ENCODE measurements around the gene RTP3. TPM values are rescaled to one million over a fixed set of nuclear protein-coding genes. Genes with fewer than 3 reads are reported as not detected.
"Not testable (repeated sequence)": the region's sequence is repeated elsewhere in the genome, so short reads cannot be mapped to it uniquely, and the experiment has no call there.

RTP3 gene
- total RNA-seq, 4 donors from 2014 or later: not detected

- peak overlapping the region; percentile 54 to 78 (median 76) for H3K27ac ChIP-seq
- no peaks in the 10 kb centered on the region for H3K27me3 ChIP-seq
- WGBS, 2 donors: 87 to 89% methylated on average over 5 of the region's 5 CpGs
- H3K36me3 ChIP-seq: no peaks in the 10 kb centered on the region
- intact Hi-C loops (cut with DNase I): no loop called here
- H3K9me3 ChIP-seq: no peaks in the 10 kb centered on the region
- no peak overlapping the region for H3K4me3 ChIP-seq (replicated peaks in 1 of 3)
- TF ChIP-seq POLR2A (IDR thresholded peaks at IDR 0.05) (no peak), CTCF (IDR thresholded peaks at IDR 0.05) (no peak)
- peak; percentile 41 to 46 for DNase-seq
- peaks cover 8 to 25% of the 10 kb centered on the region in 2 donors for H3K4me1 ChIP-seq
These were observed 45.0 kb downstream of the RTP3 start for GRCh38 chr3:46542801-46543201.

GRCh38 chr3:46544771-46545503, 47.2 kb downstream of the RTP3 start:
- intact Hi-C loops (cut with DNase I): no loop called here
- Histone ChIP-seq H3K36me3 (peaks cover 0 to 4% of the 10 kb centered on the region in 2 donors), H3K9me3 (no peaks in the 10 kb centered on the region), H3K4me1 (peaks cover 5 to 18% of the 10 kb centered on the region in 2 donors), H3K4me3 (replicated peaks in 1 of 3) (no peak overlapping the region), H3K27ac (no peak overlapping the region), H3K27me3 (no peaks in the 10 kb centered on the region)
- no peak for DNase-seq
- TF ChIP-seq CTCF (IDR thresholded peaks at IDR 0.05) (no peak), POLR2A (IDR thresholded peaks at IDR 0.05) (no peak)
- WGBS, 2 donors: 90 to 91% methylated on average over 17 of the region's 17 CpGs

- TF ChIP-seq POLR2A (IDR thresholded peaks at IDR 0.05) (no peak), CTCF (IDR thresholded peaks at IDR 0.05) (no peak)
- 83 to 84% methylated on average over 6 of the region's 6 CpGs for WGBS, 2 donors
- H3K36me3 ChIP-seq: peaks cover 0 to 10% of the 10 kb centered on the region in 2 donors
- H3K27me3 ChIP-seq: no peaks in the 10 kb centered on the region
- H3K27ac ChIP-seq: no peak overlapping the region
- no peak for DNase-seq
- no peak overlapping the region for H3K4me3 ChIP-seq (replicated peaks in 1 of 3)
- peaks cover 5 to 18% of the 10 kb centered on the region in 2 donors for H3K4me1 ChIP-seq
- H3K9me3 ChIP-seq: no peaks in the 10 kb centered on the region
- intact Hi-C loops (cut with DNase I): no loop called here
These were observed 48.2 kb downstream of the RTP3 start for GRCh38 chr3:46545818-46546630.

- H3K4me3 ChIP-seq (replicated peaks in 1 of 3): no peak overlapping the region
- H3K36me3 ChIP-seq: peaks cover 0 to 11% of the 10 kb centered on the region in 2 donors
- TF ChIP-seq POLR2A (IDR thresholded peaks at IDR 0.05) (no peak), CTCF (IDR thresholded peaks at IDR 0.05) (no peak)
- H3K4me1 ChIP-seq: peaks cover 5 to 18% of the 10 kb centered on the region in 2 donors
- no peaks in the 10 kb centered on the region for H3K9me3 ChIP-seq
- intact Hi-C loops (cut with DNase I): no loop called here
- no peak overlapping the region for H3K27ac ChIP-seq
- no peak for DNase-seq
- H3K27me3 ChIP-seq: no peaks in the 10 kb centered on the region
- 93 to 95% methylated on average over 1 of the region's 1 CpG for WGBS, 2 donors
These were observed 49.2 kb downstream of the RTP3 start for GRCh38 chr3:46546896-46547440.

GRCh38 chr3:46548611-46549010, 50.8 kb downstream of the RTP3 start:
- H3K4me3 ChIP-seq (replicated peaks in 1 of 3); H3K4me1 ChIP-seq; DNase-seq; H3K27ac ChIP-seq; intact Hi-C loops (cut with DNase I); H3K27me3 ChIP-seq; H3K9me3 ChIP-seq: not testable (repeated sequence)
- H3K36me3 ChIP-seq: peaks cover 0 to 11% of the 10 kb centered on the region in 2 donors
- 96 to 98% methylated on average over 3 of the region's 3 CpGs for WGBS, 2 donors

Data from thyroid gland (tissue), 4 donors.